Fibroblast of villous mesenchyme (primary cell): ENCODE measurements around the gene MSH5. TPM values are rescaled to one million over a fixed set of nuclear protein-coding genes. Genes with fewer than 3 reads are reported as not detected.

ENCODE experiments used
- DNase-seq: peaks from one replicate; pipeline ENCODE4 v3.0.0-alpha.2; 2010; ENCODE audit warnings: low read depth
- H3K4me3 ChIP-seq: 2 replicates; pipeline ENCODE4 v1.5.1; 2011; ENCODE audit warnings: low read depth, mild to moderate bottlenecking, low read length
- total RNA-seq: library from RNA; depleted of rRNA; stranded (reverse); fragments of >200 nt; gene quantifications from 2 replicates; pipeline ENCODE4 v1.2.3, GENCODE V29; 2012
- TF ChIP-seq, protein P1 (sequence below): IDR thresholded peaks from 2 replicates; pipeline ENCODE4 v1.5.1; 2012; ENCODE audit warnings: low read depth, mild to moderate bottlenecking, low read length; ENCODE audit not compliant: insufficient read depth

Gene MSH5
- total RNA-seq, 1 donor: 9.5 TPM

DNA sequence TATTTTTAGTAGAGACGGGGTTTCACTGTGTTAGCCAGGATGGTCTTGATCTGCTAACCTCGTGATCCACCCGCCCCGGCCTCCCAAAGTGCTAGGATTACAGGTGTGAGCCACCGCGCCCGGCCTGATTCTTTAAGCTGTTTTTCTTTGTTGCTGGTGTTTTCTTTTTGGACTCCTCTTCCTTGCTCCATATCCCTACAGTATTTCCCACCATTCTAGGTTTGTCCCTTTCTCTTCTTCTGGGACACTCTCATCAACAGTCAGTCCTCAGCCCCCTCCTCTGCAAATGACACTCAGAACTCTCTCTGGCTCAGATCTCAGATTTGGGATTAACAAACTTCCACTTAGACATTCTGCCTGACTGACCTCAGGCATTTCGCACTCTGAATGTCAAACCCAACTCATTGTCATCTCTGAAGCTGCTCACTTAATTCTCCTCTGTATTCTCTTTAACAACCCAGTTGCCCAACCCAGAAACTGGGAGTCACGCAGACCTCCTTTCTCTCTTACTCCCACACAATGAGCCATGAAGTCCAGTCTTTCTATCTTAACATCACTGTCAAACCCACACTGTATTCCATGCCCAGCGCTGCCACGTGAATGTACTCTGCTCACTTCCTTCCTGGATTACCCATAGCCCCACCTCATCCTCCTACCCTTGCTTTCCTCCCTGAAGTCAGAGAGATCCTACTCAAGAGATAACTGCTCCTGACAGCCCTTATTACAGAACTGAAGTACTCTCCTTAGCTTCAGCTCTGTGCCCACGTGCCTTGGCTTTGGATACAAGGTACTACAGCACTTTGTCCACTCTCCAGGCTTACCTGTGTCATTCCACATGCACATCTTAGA is 14.1 kb upstream of the MSH5 start:
- TF ChIP-seq, protein P1, sequence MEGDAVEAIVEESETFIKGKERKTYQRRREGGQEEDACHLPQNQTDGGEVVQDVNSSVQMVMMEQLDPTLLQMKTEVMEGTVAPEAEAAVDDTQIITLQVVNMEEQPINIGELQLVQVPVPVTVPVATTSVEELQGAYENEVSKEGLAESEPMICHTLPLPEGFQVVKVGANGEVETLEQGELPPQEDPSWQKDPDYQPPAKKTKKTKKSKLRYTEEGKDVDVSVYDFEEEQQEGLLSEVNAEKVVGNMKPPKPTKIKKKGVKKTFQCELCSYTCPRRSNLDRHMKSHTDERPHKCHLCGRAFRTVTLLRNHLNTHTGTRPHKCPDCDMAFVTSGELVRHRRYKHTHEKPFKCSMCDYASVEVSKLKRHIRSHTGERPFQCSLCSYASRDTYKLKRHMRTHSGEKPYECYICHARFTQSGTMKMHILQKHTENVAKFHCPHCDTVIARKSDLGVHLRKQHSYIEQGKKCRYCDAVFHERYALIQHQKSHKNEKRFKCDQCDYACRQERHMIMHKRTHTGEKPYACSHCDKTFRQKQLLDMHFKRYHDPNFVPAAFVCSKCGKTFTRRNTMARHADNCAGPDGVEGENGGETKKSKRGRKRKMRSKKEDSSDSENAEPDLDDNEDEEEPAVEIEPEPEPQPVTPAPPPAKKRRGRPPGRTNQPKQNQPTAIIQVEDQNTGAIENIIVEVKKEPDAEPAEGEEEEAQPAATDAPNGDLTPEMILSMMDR: no peak
- no peak for DNase-seq
- no peak overlapping the region for H3K4me3 ChIP-seq

DNA sequence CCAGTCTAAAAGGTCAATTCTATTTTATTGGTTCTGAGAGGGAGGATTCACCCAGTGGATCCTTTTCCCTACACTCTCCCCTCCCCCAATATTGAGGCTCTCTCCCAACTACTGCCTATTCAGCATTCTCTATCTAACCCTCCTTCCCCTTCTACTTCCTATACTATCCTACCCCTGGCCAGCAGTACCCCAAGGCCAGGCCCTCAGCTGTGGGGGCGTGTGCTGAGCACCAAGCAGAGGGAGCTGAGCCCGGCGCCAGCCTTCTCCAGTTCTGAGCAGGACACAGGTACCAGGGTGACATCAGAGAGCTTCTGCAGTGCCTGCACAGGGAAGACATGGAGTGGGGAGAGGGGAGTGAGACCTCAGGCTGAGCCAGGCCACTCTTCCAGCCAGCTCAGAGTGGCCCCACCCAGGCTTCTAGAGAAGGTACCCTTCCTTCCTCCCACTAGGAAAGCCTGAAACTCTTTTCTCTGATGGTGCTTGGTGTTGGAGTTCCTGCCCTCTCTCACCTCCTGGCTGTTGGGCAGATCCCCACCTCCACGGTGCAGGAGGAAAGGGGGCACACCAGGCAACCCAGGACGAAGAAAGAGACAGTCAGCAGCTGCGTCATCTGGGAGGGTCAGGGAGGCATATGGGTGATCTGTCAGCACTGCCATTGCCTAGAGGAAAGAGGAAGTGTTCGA is 12.6 kb upstream of the MSH5 start:
- DNase-seq: no peak
- TF ChIP-seq, protein P1: no peak

DNA sequence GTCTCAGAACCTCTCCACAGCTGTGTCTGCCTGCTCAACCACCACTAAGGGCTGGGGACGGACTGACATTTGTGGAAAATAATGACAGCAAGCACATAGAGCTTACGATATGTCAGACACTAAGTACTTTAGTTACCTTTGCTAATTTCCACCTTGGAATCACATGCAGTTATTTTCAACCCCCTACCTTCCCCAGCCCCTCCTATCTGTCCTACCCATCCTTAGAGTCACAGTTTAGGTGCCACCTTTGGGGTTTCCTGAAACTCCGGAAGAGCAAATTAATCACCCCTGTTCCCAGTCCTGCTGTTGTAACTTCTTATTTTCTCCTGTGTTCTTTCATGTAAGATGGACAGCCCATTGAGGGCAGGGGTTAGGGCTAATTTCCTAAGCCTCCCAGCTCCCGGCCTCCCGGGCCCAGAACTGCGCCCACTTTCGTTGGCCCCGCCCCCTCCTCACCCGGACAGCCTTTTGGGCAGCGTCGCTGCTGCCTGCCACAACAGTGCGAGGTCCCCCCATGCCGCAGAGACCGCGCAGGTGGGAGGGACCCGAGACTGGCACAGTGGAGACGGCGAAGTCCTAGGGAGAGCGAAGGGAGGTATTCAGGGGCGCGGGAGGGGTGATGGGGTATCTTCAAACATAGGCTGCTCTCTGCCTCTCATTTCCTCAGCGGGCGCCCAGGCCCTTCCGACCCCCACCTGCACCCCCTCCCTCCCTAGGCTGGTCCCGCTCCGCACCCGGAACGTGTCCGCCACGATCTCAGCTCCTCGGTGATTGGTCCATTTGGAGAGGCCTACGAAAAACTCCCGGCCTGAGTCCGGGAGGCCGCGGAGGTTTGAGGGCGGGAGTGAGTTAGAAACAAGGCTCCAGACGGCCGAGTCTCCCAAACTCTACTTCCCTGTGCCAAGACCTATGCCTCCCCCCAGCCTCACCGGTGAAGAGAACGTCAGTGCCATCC is 11.8 kb upstream of the MSH5 start:
- peak overlapping the region; percentile 93 for H3K4me3 ChIP-seq
- no peak for DNase-seq

More for the DNA sequence above, 12.6 kb upstream of the MSH5 start:
- H3K4me3 ChIP-seq: no peak overlapping the region

DNA sequence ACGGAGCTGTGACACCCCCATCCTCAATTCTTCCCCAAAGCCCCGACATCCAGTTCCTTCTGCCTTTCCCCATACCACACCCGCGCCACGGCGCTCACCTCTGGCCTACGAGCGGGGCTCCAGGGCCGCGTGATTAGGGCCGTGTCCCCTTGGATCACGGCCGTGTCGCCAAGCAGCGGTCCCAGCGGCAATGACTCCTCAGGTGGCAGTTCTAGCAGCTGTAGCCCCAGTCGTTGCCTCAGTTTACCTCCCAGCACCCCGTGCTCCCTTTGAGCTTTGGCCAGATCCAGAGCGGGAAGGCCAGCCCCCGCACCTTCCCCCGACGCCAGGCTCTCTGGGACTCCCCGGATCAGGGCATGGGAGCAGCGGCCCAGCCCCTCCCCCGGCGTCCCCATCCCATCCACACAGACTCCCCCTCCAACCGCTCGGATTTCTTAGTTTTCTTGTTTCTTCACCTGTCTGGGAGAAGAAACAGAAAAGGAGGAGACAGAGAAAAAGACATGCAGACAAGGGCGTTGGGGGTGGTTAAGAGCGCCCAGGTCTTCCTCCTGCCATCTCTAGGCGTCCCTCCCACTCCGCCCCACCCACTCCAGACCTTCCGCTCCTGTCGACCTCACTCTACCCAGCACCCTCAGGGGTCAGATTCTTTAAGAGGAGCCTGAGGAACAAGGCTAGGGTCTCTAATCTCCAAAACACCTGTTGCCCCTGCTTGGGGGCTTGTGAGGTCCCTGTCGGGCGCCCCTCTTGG is 10.9 kb upstream of the MSH5 start, which contains the start of gene DDAH2:
TSS of gene DDAH2 (minus strand) at position 533 of the 748 bp plus-strand sequence. CDS start at position 395, 138 bp downstream.
- DNase-seq: no peak

More for the DNA sequence above, 11.8 kb upstream of the MSH5 start:
- TF ChIP-seq, protein P1: no peak

DNA sequence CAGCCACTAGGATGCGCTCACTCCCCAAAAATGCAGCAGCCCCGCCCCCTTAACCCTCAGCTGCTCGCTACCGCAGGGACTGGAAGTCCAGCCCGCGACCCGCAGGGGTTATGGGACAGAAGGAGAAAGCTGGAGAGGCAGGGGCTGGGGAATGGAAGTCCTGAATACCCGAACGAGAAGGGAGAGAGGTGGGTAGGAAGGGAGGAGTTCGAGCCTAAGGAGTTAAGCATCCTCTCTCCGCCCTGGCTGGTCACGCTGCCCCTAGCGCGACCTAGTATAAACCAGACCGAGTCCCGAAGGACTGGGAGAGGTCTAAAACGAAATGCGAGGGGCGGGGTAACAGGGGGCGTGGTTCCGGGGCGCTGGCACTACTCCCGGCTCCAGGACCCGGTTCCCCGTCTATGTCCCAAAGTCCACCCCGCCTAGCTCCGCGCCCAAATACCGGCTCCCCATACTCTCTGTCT is 10.3 kb upstream of the MSH5 start:
- TF ChIP-seq, protein P1: peak; percentile 66
- H3K4me3 ChIP-seq: peak overlapping the region; percentile 93

More for the DNA sequence above, 10.9 kb upstream of the MSH5 start, which contains the start of gene DDAH2:
- H3K4me3 ChIP-seq: peak within 1 kb of the TSS; percentile 93
- TF ChIP-seq, protein P1: no peak

More for the DNA sequence above, 10.3 kb upstream of the MSH5 start:
- DNase-seq: peak; percentile 90
